Astrocyte (in vitro differentiated cells and primary cell): ENCODE measurements around the gene OLFM3. TPM values are rescaled to one million over a fixed set of nuclear protein-coding genes. Genes with fewer than 3 reads are reported as not detected.

ENCODE experiments used
- DNase-seq: peaks from one replicate; pipeline ENCODE4 v3.0.0-alpha.2; 2010; ENCODE audit warnings: low read depth
- FAIRE-seq: peaks from 2 replicates; lab custom pipeline; 2011; peaks lifted over from hg19 to GRCh38; lab: Jason Lieb, UNC
- H2AFZ ChIP-seq: 2 replicates; pipeline ENCODE4 v1.6.0; 2012; ENCODE audit warnings: low read depth, low read length, inconsistent platforms
- H3K27ac ChIP-seq: 2 replicates; pipeline ENCODE4 v1.5.1; 2011; ENCODE audit warnings: low read depth, low read length, inconsistent platforms
- H3K27me3 ChIP-seq: 2 replicates; pipeline ENCODE4 v1.6.0; 2011; ENCODE audit warnings: low read length, inconsistent platforms; ENCODE audit not compliant: insufficient read depth
- H3K36me3 ChIP-seq: 2 replicates; pipeline ENCODE4 v1.5.1; 2011; ENCODE audit warnings: low read length, inconsistent platforms; ENCODE audit not compliant: insufficient read depth
- H3K4me1 ChIP-seq: 2 replicates; pipeline ENCODE4 v1.5.1; 2011; ENCODE audit warnings: low read length, inconsistent platforms; ENCODE audit not compliant: insufficient read depth
- H3K4me2 ChIP-seq: 2 replicates; pipeline ENCODE4 v1.6.0; 2012; ENCODE audit warnings: low read length, inconsistent platforms
- H3K4me3 ChIP-seq: 2 replicates; pipeline ENCODE4 v1.5.1; 2011; ENCODE audit warnings: low read depth, mild to moderate bottlenecking, low read length, inconsistent platforms; ENCODE audit not compliant: insufficient read depth
- H3K79me2 ChIP-seq: 2 replicates; pipeline ENCODE4 v1.6.0; 2012; ENCODE audit warnings: mild to moderate bottlenecking, low read length, inconsistent platforms; ENCODE audit not compliant: insufficient read depth
- H3K9ac ChIP-seq: 2 replicates; pipeline ENCODE4 v1.6.0; 2012; ENCODE audit warnings: mild to moderate bottlenecking, low read length, inconsistent platforms
- H3K9me3 ChIP-seq: 2 replicates; pipeline ENCODE4 v1.5.1; 2012; ENCODE audit warnings: low read depth, mild to moderate bottlenecking, low read length, inconsistent platforms; ENCODE audit not compliant: insufficient read depth
- H4K20me1 ChIP-seq: 2 replicates; pipeline ENCODE4 v1.6.0; 2012; ENCODE audit warnings: low read length, inconsistent platforms; ENCODE audit not compliant: insufficient read depth
- H3K27ac Mint-ChIP-seq: one replicate; pipeline ENCODE4 v1.8.0; 2021; ENCODE audit warnings: mild to moderate bottlenecking, mixed read lengths; ENCODE audit not compliant: unreplicated experiment
- H3K27me3 Mint-ChIP-seq: one replicate; pipeline ENCODE4 v1.8.0; 2021; ENCODE audit warnings: low read depth, mixed read lengths; ENCODE audit not compliant: unreplicated experiment
- H3K36me3 Mint-ChIP-seq: one replicate; pipeline ENCODE4 v1.8.0; 2021; ENCODE audit warnings: low read depth, mixed read lengths; ENCODE audit not compliant: unreplicated experiment
- H3K4me1 Mint-ChIP-seq: one replicate; pipeline ENCODE4 v1.8.0; 2021; ENCODE audit warnings: low read depth, mixed read lengths; ENCODE audit not compliant: unreplicated experiment
- H3K4me3 Mint-ChIP-seq: one replicate; pipeline ENCODE4 v1.8.0; 2021; ENCODE audit warnings: mild to moderate bottlenecking, moderate library complexity, mixed read lengths; ENCODE audit not compliant: unreplicated experiment
- H3K9me3 Mint-ChIP-seq: one replicate; pipeline ENCODE4 v1.8.0; 2021; ENCODE audit warnings: mild to moderate bottlenecking, mixed read lengths; ENCODE audit not compliant: unreplicated experiment
- EZH2 ChIP-seq: IDR thresholded peaks from 2 replicates; pipeline ENCODE4 v1.6.1; 2012; ENCODE audit warnings: mild to moderate bottlenecking, low read length, inconsistent platforms; ENCODE audit not compliant: insufficient read depth
- total RNA-seq: library from RNA; stranded (reverse); gene quantifications from 2 replicates; pipeline ENCODE4 v1.2.1, GENCODE V29; 2021
- TF ChIP-seq, protein P1 (sequence below): IDR thresholded peaks from 2 replicates; pipeline ENCODE4 v1.5.1; 2011; ENCODE audit warnings: low read depth, mild to moderate bottlenecking, inconsistent platforms, low read length, moderate library complexity; ENCODE audit not compliant: insufficient read depth

Gene OLFM3
- total RNA-seq, 1 donor from 2014 or later = 0.11 TPM

DNA sequence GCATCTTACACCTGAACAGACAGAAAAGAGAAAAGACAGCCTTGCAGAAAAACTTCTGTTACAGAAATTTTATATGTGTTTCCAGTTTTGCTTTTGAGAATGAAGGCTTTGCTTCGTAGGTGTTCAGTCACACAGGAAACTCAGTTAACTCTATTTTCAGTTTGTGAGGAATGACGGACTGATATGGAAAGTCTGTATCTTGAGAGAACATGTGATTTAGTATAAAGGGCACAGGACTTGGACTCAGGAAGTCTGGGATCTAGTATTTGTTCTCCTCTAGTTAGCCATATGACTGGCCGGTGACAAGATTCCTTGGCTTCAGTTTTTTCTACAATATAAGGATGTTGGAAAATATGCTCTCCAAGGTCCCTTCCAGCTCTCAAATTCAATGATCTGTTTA, 149.1 kb downstream of the OLFM3 start:
- no peak overlapping the region for H3K27ac ChIP-seq
- H4K20me1 ChIP-seq = no peaks in the 10 kb centered on the region
- no peaks in the 10 kb centered on the region for H3K79me2 ChIP-seq
- Mint-ChIP-seq H3K27me3 (peaks cover 7% of the 10 kb centered on the region), H3K27ac (no peak overlapping the region), H3K4me1 (peaks cover 2% of the 10 kb centered on the region), H3K36me3 (no peaks in the 10 kb centered on the region), H3K4me3 (no peak overlapping the region), H3K9me3 (no peaks in the 10 kb centered on the region)
- no peaks in the 10 kb centered on the region for H3K27me3 ChIP-seq
- H3K4me1 ChIP-seq = no peaks in the 10 kb centered on the region
- no peak overlapping the region for H3K9ac ChIP-seq
- H2AFZ ChIP-seq = no peak overlapping the region
- H3K4me2 ChIP-seq = no peak overlapping the region
- FAIRE-seq (no peak), DNase-seq (no peak)
- H3K36me3 ChIP-seq = no peaks in the 10 kb centered on the region
- no peak overlapping the region for H3K4me3 ChIP-seq
- H3K9me3 ChIP-seq = no peaks in the 10 kb centered on the region
- TF ChIP-seq, protein P1, sequence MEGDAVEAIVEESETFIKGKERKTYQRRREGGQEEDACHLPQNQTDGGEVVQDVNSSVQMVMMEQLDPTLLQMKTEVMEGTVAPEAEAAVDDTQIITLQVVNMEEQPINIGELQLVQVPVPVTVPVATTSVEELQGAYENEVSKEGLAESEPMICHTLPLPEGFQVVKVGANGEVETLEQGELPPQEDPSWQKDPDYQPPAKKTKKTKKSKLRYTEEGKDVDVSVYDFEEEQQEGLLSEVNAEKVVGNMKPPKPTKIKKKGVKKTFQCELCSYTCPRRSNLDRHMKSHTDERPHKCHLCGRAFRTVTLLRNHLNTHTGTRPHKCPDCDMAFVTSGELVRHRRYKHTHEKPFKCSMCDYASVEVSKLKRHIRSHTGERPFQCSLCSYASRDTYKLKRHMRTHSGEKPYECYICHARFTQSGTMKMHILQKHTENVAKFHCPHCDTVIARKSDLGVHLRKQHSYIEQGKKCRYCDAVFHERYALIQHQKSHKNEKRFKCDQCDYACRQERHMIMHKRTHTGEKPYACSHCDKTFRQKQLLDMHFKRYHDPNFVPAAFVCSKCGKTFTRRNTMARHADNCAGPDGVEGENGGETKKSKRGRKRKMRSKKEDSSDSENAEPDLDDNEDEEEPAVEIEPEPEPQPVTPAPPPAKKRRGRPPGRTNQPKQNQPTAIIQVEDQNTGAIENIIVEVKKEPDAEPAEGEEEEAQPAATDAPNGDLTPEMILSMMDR = no peak
- no peak for TF ChIP-seq EZH2

- no peak for FAIRE-seq
- Histone ChIP-seq H3K4me2 (no peak overlapping the region), H3K27ac (no peak overlapping the region), H4K20me1 (no peaks in the 10 kb centered on the region), H3K9me3 (no peaks in the 10 kb centered on the region), H3K9ac (no peak overlapping the region), H3K4me3 (no peak overlapping the region), H3K36me3 (no peaks in the 10 kb centered on the region), H3K27me3 (no peaks in the 10 kb centered on the region), H2AFZ (peak overlapping the region; percentile 57), H3K79me2 (no peaks in the 10 kb centered on the region), H3K4me1 (no peaks in the 10 kb centered on the region)
- Mint-ChIP-seq H3K36me3 (no peaks in the 10 kb centered on the region), H3K27me3 (peaks cover 7% of the 10 kb centered on the region), H3K4me1 (peaks cover 2% of the 10 kb centered on the region), H3K9me3 (no peaks in the 10 kb centered on the region), H3K4me3 (no peak overlapping the region), H3K27ac (no peak overlapping the region)
- no peak for DNase-seq
- TF ChIP-seq EZH2 = no peak
- TF ChIP-seq, protein P1 = no peak
These were observed 149.9 kb downstream of the OLFM3 start for GRCh38 chr1:101846820-101847219.

GRCh38 chr1:101843160-101843559, 153.6 kb downstream of the OLFM3 start:
- Histone ChIP-seq H3K4me2 (no peak overlapping the region), H2AFZ (no peak overlapping the region), H3K9ac (no peak overlapping the region), H4K20me1 (no peaks in the 10 kb centered on the region), H3K79me2 (no peaks in the 10 kb centered on the region), H3K4me3 (no peak overlapping the region), H3K4me1 (no peaks in the 10 kb centered on the region), H3K27me3 (no peaks in the 10 kb centered on the region), H3K9me3 (no peaks in the 10 kb centered on the region), H3K27ac (no peak overlapping the region), H3K36me3 (no peaks in the 10 kb centered on the region)
- peaks cover 7% of the 10 kb centered on the region for H3K27me3 Mint-ChIP-seq
- no peaks in the 10 kb centered on the region for H3K4me1 Mint-ChIP-seq
- FAIRE-seq = no peak
- DNase-seq = no peak
- no peak overlapping the region for H3K27ac Mint-ChIP-seq
- H3K36me3 Mint-ChIP-seq = no peaks in the 10 kb centered on the region
- H3K4me3 Mint-ChIP-seq = no peak overlapping the region
- TF ChIP-seq, protein P1 = no peak
- no peak for TF ChIP-seq EZH2
- H3K9me3 Mint-ChIP-seq = no peaks in the 10 kb centered on the region
